HFFc6 (cell line): ENCODE data around the gene DSC2. TPM values are rescaled to one million over a fixed set of nuclear protein-coding genes. Genes with fewer than 3 reads are reported as not detected.

Experiments
- DNase-seq: peaks from one replicate; pipeline ENCODE4 v3.0.0-alpha.2; 2018
- H3K27ac Mint-ChIP-seq: 2 replicates; pipeline ENCODE4 v1.8.0; 2020; ENCODE audit warnings: mild to moderate bottlenecking, mixed read lengths
- H3K27me3 Mint-ChIP-seq: 2 replicates; pipeline ENCODE4 v1.8.0; 2021; ENCODE audit warnings: mild to moderate bottlenecking, moderate library complexity, mixed read lengths; ENCODE audit not compliant: insufficient read depth
- H3K36me3 Mint-ChIP-seq: 2 replicates; pipeline ENCODE4 v1.8.0; 2021; ENCODE audit warnings: low read depth, mixed read lengths
- H3K4me1 Mint-ChIP-seq: 2 replicates; pipeline ENCODE4 v1.8.0; 2020; ENCODE audit warnings: low read depth, mixed read lengths
- H3K4me3 Mint-ChIP-seq: 2 replicates; pipeline ENCODE4 v1.8.0; 2020; ENCODE audit warnings: mild to moderate bottlenecking, moderate library complexity, mixed read lengths
- H3K9me3 Mint-ChIP-seq: 2 replicates; pipeline ENCODE4 v1.8.0; 2020; ENCODE audit warnings: mild to moderate bottlenecking, mixed read lengths
- CTCF ChIP-seq: fragments of 200-600 bp; sonication (generic); IDR thresholded peaks from 2 replicates; pipeline ENCODE4 v1.5.0; 2021; ENCODE audit warnings: antibody characterized with exemption, mild to moderate bottlenecking
- total RNA-seq, 6 experiments: library from RNA; stranded (reverse); fragmentation: NEBNext Ultra II Directional; extraction: Animal tissue kit (Norgen Biotek cat#: 25700); gene quantifications; 2 replicates in 1 of 6; 3 replicates in 5 of 6; pipeline ENCODE4 v1.2.3, GENCODE V29; 2021

Gene DSC2
- total RNA-seq, 6 experiments from 2014 or later: not detected

GRCh38 chr18:31116853-31117595 is 14.8 kb upstream of the DSC2 start:
- DNase-seq: no peak
- H3K36me3 Mint-ChIP-seq: no peaks in the 10 kb centered on the region
- TF ChIP-seq CTCF: no peak
- H3K4me3 Mint-ChIP-seq: no peak overlapping the region
- H3K27ac Mint-ChIP-seq: no peak overlapping the region
- H3K9me3 Mint-ChIP-seq: peaks cover 32% of the 10 kb centered on the region
- no peaks in the 10 kb centered on the region for H3K4me1 Mint-ChIP-seq
- H3K27me3 Mint-ChIP-seq: no peaks in the 10 kb centered on the region

GRCh38 chr18:31112804-31113203 is 10.6 kb upstream of the DSC2 start:
- no peak overlapping the region for H3K4me3 Mint-ChIP-seq
- TF ChIP-seq CTCF: no peak

DNA sequence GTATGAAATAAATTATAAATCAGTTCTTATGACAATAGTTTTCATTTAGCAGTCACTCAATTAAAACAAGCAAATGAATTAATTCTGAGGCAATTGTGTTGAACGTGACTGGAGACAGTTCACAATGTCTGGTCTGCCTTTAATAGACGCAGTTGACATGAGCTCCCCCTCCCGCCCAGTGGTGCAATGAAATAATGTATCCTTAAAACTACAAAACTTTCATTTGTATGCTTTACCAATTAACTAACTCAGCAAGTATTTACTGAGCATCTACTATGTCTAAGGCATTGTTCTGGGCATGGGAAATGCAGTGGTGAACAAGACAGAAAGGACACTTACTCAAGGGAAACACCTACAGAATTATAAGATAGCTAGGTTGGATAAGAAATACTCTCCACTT is 3.5 kb upstream of the DSC2 start:
- DNase-seq: no peak
- no peaks in the 10 kb centered on the region for H3K36me3 Mint-ChIP-seq
- H3K4me3 Mint-ChIP-seq: no peak overlapping the region
- TF ChIP-seq CTCF: no peak
- H3K27me3 Mint-ChIP-seq: no peaks in the 10 kb centered on the region; the same call in 1 of the 2 replicates
- peaks cover 36% of the 10 kb centered on the region for H3K9me3 Mint-ChIP-seq
- H3K27ac Mint-ChIP-seq: no peak overlapping the region
- no peaks in the 10 kb centered on the region for H3K4me1 Mint-ChIP-seq

More at GRCh38 chr18:31112804-31113203, 10.6 kb upstream of the DSC2 start:
- no peaks in the 10 kb centered on the region for H3K36me3 Mint-ChIP-seq
- H3K27me3 Mint-ChIP-seq: no peaks in the 10 kb centered on the region
- DNase-seq: no peak
- H3K9me3 Mint-ChIP-seq: peaks cover 21% of the 10 kb centered on the region
- no peaks in the 10 kb centered on the region for H3K4me1 Mint-ChIP-seq
- H3K27ac Mint-ChIP-seq: no peak overlapping the region

- no peak overlapping the region for H3K27ac Mint-ChIP-seq
Observed at GRCh38 chr18:31104444-31104843, 2.2 kb upstream of the DSC2 start.

DNA sequence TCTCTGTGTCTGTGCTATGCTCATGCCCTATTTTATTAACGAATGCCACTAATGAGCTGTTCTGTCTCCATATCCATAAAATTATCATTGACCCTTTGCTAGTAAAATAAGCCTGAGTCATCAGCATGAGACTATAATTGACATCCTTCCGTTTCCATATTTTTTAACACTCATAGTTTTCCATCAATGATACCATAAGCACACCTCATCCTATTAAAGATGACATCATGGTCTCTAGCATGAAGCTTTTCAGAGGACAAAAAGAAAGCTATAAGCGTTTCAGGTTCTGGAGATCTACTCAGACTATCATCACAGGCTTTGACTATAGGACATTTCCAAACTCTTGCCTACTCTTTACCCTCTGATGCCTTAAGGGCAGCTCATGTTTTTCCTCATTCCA is 1.2 kb upstream of the DSC2 start:
- no peaks in the 10 kb centered on the region for H3K36me3 Mint-ChIP-seq
- H3K9me3 Mint-ChIP-seq: peaks cover 46% of the 10 kb centered on the region
- no peaks in the 10 kb centered on the region; the same call in 1 of the 2 replicates for H3K27me3 Mint-ChIP-seq
- H3K4me3 Mint-ChIP-seq: no peak overlapping the region
- no peak for TF ChIP-seq CTCF
- DNase-seq: no peak
- no peaks in the 10 kb centered on the region for H3K4me1 Mint-ChIP-seq
- H3K27ac Mint-ChIP-seq: no peak overlapping the region

More at GRCh38 chr18:31104444-31104843, 2.2 kb upstream of the DSC2 start:
- peaks cover 42% of the 10 kb centered on the region for H3K9me3 Mint-ChIP-seq
- no peak overlapping the region for H3K4me3 Mint-ChIP-seq
- no peak for DNase-seq
- TF ChIP-seq CTCF: no peak
- H3K36me3 Mint-ChIP-seq: no peaks in the 10 kb centered on the region
- H3K4me1 Mint-ChIP-seq: no peaks in the 10 kb centered on the region
- no peaks in the 10 kb centered on the region; the same call in 1 of the 2 replicates for H3K27me3 Mint-ChIP-seq
